Measurements from ENCODE around the gene CD1E.
"Not testable (repeated sequence)": the region's sequence is repeated elsewhere in the genome, so short reads cannot be mapped to it uniquely, and the experiment has no call there.

The CD1E gene

DNA sequence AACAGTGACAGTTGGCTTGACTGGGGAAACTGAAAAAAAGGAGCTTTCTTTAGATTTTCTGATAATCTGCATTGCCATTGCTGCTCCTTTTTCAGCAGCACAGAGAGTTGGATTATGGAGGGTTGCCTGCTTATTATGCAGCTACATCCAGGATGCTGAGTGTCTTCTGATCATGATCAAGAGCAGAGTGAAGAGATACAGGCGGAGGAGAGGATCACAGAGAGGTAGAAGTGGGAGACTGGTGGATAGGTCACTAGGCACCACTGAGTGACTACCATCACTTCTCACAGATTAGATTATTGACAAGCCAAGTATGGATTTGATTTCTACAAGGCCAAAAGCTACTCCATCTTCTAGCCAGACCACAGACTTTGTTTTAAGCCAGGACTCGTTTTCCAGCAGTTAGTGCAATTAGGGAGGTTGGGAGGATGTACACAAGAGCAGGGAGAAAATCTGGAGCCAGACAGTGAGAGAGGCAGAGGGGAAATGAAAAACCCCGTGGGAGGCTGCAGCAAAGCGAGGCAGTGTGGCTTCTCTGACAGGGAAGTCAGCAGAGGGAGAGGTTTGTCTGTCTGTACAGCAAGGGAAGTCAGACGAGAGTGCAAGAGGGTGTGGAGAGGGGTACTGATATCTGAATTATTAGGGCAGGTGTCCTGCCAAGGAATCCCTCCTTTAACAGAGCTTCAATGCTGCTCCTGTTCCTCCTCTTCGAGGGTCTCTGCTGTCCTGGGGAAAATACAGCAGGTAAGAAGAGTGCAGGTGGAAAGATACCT lies at the start of gene CD1E:
Gene CD1E (plus strand): TSS at position 592 of the 773 bp plus-strand sequence. CDS start 95 bp downstream, at position 687.
- DNase-seq (ENCODE audit: low read depth), result no peak

DNA sequence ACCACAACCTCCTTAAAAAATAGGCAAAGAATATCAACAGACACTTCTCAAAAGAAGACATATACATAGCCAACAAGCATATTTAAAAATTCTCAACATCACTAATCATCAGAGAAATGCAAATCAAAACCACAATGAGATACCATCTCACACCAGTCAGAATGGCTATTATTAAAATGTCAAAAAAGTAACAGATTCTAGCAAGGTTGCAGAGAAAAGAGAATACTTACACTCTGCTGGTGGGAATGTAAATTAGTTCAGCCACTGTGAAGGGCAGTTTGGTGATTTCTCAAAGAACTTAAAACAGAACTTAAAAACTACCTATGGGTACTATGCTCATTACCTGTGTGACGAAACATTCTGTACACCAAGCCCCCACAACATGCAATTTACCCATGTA lies 43.1 kb upstream of the CD1E start:
- DNase-seq (ENCODE audit: low read depth), result no peak

DNA sequence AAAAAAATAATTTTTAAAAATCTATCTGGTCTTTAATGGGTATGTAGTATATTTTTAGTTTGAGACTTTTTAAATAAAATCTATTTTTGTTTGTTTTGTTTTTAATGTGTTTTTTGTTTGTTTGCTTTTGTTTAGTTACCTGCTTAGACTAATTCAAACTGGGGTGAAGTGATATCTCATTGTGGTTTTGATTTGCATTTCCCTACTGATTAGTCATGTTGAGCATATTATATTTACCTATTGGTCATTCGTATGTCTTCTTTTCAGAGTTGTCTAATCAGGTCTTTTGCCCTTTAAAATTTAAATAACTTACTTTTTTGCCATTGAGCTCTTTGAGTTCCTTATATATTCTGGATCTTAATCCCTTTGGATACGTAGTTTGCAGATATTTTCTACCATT lies 42.6 kb upstream of the CD1E start:
- DNase-seq (ENCODE audit: low read depth), result no peak

DNA sequence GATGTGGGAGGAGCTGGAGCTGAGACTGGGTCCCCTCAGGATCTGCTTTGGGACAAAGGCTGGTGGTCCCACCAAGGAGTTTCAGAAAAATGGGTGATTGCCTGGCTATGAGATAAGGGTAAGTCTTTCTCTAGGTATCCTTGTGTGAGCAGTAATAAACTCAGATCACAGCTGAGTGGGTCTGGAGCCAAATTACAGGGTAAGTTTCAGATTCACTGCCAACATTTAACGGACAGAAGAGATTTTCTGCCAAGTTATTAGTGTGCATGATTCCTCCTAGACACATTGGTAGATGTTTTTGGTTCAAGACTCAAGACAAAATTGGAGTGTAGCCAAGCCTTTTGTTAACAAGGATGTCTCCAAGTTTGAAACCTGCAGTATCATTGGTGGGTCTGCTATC lies 29.8 kb upstream of the CD1E start:
- no peak for DNase-seq (ENCODE audit: low read depth)

DNA sequence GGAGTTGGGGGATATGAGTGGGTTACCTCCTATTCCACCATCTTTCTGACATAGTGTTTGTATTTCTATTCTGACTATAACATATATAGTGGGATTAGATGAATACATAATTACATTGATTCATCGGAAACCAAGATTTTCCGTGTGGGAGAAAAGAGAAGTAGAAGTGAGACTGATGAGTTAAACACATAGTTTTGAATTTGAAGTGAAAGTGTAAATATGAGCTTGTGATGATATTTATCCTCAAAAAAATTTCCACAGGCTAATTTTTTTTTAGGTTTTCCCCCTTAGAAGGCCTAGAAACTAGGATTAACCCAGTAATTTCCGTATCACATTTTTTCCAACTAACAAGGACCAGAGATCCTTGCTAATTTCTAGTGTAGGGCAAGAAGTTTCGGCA lies 29.3 kb upstream of the CD1E start:
- DNase-seq (ENCODE audit: low read depth), result no peak

DNA sequence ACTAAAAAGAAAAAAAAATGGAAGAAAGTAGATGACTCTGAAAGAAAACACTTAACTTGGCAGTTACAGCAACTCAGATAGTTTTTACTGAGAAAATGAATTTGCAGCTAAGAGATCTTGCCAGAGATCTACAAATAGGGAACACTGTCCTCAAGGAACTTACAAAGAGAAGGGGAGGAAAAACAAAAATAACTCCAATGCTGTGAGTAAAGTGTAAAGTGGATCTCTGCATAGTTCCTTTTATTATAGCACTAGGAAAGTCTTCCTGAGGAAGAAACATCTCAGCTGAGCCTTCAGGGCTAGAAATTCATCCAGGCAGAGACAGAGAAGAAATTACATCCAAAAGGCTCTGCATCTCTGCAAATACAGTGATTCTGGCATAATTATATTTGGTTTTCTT lies 26.2 kb upstream of the CD1E start:
- DNase-seq (ENCODE audit: low read depth), result no peak

DNA sequence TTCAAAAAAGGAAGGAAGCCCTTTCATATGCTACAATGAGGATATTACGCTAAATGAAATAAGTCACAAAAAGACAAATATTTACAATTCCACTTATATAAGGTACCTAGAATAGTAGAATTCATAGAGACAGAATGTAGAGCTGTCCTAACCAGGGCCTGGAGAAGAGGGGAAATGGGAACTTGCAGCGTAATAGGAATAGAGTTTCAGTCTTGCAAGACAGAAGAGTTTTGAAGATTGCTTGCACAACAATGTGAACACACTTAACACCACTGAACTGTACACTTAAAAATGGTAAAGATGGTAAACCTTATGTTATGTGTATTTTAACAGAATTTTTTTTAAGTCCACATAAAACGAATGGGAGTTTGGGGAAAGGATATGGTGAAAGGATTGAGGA lies 25.3 kb upstream of the CD1E start:
- no peak for DNase-seq (ENCODE audit: low read depth)

DNA sequence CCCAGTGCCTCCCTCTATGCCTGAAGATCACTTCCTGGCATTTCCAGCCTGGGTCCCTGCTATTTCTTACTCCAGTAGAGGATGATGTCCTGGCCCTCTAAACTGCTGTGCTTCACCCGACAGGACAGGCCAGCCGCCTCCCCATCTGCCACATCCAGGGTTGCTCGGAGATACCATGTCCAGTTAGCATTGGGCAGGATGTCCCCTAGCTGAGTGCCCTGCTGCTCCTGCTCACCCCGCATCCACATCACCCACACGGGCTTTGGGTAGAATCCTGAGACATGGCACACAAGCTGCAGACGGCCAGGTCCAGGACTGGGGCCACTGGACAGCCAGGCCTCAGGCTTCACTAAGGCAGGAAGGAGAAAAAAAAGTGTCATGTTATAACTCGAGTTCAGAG lies 24.4 kb upstream of the CD1E start:
- no peak for DNase-seq (ENCODE audit: low read depth)

DNA sequence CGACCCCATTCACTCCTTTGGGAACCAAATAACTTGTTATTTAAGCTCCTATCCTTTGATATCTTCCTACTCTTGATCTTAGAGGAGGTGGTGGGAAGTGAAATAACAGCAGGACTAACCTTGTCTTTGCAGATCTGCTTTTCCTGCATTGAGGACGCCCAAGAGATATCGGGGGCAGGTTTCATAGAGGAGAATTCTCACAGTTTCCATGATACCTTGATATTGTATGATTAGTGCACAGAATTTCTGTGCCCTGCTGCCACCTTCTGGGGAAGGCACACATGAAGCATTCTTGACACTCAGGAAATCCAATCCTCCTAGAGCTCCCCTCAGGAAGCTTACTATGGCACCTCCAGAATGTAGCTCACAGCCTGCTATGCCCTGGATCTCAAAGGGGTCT lies 24.0 kb upstream of the CD1E start:
- DNase-seq (ENCODE audit: low read depth), result no peak

DNA sequence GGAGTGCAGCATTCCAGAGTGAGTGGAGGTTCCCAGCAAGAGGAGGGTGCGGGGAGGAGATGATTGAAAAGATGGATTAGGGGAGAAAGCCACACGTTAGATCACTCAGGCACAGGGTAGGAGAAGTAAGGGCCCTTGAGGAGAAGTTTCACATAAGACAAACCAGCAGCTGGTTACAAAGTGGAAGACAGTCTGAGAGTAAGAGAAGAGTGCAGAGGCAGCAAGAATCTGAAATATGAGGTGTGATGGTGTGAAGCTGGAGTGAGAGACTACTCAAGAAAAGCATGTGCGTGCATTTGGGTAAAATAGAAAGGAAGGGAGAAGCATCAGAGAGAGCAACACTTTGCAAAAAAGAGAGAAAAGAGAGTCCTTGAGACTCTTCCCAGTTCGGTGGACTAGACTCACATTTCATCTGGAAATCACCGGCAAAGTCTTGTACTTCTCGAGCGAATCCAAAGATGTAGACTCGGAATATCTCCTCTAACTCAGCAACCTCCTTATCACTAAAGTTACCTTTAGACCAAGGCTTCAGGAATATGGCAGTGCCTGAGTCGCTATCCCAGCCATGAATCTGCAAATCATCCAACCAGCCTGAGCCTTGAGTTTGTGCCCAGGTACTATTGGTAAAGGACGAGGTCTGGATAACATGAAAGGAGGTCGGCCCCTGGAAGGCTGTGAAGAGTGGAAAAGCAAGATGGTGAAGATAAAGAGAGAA lies 23.1 kb upstream of the CD1E start:
- DNase-seq (ENCODE audit: low read depth), result no peak

DNA sequence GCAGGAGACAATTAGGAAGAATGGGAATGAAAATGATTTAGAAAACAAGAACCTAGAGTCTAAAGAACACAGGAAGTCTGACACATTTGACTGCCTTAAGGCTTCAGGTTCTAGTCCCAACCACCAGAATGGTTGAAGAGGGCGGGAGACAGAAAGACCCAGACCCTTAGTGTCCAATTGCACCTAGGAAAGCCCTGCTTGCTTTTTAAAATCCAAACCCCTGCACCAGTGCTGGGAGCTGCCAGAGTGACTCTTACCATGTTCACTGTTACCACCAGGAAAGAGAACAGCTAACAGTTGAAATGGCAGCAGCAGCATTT lies 22.6 kb upstream of the CD1E start:
- DNase-seq (ENCODE audit: low read depth), result no peak

DNA sequence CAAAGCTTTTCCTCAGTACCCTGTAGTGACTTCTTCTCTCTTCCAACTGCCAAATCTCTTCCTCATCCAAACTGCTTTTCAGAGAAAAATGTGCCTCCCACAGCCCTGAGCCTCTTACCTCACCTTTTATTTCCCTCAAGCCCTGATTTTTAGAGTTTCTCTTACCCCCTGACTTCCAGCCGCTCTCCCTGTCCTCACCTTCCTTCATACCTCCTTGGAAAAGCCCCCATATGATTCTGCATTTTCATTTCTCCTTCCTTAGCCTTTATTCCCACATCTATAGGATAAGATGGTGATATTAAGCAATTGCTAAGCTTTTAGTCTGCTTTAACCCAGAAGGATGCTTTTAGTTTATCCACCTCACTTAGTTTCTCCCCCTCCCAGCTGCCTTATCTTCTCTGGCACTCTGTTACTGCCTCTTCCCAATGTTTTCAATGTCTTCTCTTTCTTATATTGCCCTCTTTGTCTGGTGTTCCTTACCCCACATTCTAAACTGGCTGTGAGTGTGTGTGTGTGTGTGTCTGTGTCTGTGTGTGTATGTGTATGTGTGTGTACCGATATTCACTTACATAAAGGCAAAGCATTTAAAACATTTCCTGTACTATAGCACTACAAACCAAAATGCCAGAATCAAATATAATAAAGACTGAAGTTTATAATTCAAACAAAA lies 22.1 kb upstream of the CD1E start, which contains the start of gene CD1B:
Gene CD1B (minus strand): TSS at position 51 of the 670 bp plus-strand sequence. CDS start 108 bp downstream, outside the sequence.
- DNase-seq (ENCODE audit: low read depth), result no peak

DNA sequence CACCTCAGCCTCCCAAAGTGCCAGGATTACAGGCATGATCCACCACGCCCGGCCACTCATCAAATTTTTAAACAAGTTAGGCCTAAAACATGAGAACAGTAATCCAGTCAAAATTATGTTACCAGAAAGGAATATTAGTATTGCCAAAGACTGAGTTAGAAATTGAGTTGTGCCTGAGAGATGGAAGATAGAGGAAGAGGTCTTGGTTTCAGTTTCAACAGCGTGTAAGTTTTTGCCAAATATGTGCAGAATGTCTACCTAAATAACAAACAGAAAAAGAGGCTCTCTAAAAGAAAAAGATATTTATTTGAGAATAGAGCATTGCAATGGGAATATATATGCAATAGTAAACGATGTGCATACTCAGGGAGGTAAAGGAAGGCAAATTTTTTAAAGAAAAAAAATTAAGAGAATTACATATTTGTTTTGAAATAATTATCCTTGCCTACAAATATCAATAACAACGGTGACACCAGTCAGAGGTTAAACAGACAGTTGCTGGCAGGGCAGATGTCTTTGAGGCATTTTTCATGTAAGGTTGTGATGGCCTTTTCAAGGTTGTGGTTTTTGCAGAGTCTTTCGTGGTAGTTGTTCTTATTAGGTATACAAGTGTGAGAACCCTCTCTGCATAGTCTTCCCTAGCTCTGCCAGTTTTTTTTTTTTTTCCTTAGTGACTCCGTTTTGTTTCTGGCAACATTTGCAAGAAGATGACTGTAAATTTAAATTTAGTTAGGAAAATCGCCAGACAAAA lies 20.1 kb upstream of the CD1E start:
- no peak for DNase-seq (ENCODE audit: low read depth)

DNA sequence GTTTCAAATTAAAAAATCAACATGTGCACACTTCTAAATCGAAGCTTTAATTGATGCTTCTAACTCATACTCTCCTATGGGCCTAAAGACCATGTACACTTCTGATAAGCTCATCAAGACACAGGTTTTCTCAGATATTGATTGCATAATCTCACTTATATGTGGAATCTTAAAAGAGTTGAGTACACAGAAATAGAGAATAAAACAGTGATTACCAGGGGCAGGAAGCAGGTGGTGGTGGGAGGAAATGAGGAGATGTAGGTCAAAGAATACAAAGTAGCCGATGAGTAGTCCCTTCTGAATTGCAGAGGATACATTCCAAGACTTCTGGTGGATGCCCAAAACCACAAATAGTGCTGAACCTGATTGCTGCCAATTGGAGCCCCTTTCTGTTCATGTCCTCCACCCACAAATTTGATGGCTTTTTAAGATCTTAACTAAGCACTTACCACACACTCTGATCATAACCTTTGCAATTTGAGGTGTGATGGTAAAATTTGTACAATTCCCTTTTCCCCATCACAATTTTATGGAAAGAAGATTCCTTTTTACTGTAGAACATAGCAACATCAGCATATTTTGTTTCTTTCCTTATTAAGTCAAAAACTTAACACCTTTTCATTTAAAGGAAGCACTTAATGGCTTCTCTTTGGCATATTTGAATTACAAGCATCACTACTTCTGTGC lies 19.0 kb upstream of the CD1E start:
- no peak for DNase-seq (ENCODE audit: low read depth)

DNA sequence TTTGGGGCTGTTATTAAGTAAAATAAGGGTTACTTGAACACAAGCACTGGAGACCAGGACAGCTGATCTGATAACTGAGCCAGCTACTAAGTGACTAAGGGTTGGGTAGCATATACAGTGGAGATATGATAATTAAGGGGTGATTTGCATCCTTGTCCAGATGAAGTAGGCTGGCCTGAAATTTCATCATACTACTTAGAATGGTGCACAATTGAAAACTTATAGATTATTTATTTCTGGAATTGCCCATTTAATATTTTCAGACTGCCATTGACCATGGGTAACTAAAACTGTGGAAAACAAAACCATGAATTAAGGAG lies 18.5 kb upstream of the CD1E start:
- no peak for DNase-seq (ENCODE audit: low read depth)

DNA sequence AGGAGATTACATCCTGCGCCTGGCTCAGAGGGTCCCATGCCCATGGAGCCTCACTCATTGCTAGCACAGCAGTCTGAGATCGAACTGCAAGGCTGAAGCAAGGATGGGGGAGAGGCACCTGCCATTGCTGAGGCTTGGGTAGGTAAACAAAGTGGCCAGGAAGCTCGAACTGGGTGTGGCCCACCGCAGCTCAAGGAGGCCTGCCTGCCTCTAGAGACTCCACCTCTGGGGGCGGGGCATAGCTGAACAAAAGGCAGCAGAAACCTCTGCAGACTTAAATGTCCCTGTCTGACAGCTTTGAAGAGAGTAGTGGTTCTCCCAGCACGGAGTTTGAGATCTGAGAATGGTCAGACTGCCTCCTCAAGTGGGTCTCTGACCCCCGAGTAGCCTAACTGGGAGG lies 17.3 kb upstream of the CD1E start:
- DNase-seq (ENCODE audit: low read depth), result not testable (repeated sequence)

DNA sequence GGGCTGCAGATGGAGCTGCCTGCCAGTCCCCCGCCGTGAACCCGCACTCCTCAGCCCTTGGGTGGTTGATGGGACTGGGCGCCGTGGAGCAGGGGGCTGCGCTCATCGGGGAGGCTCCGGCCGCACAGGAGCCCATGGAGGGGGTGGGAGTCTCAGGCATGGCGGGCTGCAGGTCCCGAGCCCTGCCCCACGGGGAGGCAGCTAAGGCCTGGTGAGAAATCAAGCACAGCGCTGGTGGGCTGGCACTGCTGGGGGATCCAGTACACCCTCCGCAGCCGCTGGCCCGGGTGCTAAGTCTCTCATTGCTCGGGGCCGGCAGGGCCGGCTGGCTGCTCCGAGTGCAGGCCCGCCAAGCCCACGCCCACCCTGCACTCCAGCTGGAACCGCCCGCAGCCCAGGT lies 4.7 kb upstream of the CD1E start:
- not testable (repeated sequence) for DNase-seq (ENCODE audit: low read depth)

DNA sequence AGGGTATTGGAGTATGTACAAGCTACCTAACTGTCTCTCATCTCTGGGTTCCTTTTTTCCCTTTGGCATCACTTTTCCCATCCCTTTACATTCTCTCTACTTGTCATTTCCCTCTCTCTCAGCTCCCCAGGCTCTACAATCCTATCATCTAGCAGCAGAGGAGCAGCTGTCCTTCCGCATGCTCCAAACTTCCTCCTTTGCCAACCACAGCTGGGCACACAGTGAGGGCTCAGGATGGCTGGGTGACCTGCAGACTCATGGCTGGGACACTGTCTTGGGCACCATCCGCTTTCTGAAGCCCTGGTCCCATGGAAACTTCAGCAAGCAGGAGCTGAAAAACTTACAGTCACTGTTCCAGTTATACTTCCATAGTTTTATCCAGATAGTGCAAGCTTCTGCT lies 561 bp downstream of the CD1E start:
- DNase-seq (ENCODE audit: low read depth), result no peak

DNA sequence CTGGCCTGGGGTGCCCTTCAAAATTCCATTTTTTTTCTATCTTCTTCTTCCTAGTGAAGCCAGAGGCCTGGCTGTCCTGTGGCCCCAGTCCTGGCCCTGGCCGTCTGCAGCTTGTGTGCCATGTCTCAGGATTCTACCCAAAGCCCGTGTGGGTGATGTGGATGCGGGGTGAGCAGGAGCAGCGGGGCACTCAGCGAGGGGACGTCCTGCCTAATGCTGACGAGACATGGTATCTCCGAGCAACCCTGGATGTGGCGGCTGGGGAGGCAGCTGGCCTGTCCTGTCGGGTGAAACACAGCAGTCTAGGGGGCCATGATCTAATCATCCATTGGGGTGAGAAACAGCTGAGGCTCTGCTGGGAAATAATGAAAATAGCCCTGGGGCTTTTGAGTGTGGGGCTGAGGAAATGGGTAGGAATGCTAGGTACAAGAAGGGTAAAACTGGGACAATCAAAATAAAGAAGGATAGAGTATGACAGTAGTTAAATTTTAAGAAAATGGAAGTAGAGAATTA lies 2.1 kb downstream of the CD1E start:
- no peak for DNase-seq (ENCODE audit: low read depth)

DNA sequence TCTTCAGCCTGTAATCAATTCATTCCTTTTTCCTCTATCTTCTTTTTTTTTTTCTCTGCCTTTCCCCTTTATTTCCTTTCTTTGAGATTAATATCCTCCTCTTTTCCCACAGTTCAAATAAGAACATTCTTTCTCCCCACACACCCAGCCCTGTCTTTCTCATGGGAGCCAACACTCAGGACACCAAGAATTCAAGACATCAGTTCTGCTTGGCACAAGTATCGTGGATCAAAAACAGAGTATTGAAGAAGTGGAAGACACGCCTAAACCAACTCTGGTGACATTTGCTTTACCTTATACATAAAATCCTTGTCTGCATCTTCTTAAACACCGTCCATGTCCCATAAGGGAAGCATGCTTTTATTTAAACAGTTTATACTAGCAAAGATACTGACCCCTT lies 2.9 kb downstream of the CD1E start:
- DNase-seq (ENCODE audit: low read depth), result no peak

DNA sequence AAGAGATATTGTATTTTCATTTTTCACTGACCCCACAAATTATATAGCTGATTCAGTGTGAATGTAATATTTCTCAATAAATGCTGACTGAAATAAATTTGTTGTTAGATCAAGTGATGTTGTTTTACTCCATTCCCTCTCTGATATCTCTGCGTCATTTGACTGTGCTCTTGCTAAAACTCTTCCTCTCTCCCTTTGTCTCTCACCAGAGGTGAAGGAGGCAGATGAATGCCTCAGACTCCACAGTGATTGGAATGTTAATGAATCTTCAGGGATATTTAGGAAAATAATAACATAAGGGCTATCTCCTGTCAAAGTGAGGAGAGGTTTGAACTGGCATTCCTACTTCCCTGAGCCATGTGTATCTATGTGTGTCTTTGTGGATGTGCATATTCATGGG lies 3.7 kb downstream of the CD1E start:
- no peak for DNase-seq (ENCODE audit: low read depth)

DNA sequence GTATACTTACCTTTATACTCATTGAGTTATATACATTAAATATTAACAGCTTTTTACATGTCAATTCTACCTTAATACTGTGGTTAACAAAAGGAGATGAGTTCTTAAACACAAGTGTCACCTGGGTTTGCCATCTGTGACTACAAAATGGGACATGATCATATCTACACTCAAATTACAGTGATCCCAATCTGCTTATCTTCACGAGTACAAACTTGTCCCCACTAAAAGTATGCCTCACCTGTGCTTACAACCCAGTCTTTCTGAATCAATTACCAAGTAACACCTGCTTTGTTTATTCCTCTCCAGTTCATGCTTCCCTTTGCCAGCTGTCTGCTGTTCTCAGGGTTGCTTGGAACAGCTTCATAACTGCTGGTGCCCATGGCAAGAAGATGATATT lies 8.8 kb downstream of the CD1E start:
- no peak for DNase-seq (ENCODE audit: low read depth)
